ENCODE data around the gene HSPB8.

Gene HSPB8, protein sequence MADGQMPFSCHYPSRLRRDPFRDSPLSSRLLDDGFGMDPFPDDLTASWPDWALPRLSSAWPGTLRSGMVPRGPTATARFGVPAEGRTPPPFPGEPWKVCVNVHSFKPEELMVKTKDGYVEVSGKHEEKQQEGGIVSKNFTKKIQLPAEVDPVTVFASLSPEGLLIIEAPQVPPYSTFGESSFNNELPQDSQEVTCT

DNA sequence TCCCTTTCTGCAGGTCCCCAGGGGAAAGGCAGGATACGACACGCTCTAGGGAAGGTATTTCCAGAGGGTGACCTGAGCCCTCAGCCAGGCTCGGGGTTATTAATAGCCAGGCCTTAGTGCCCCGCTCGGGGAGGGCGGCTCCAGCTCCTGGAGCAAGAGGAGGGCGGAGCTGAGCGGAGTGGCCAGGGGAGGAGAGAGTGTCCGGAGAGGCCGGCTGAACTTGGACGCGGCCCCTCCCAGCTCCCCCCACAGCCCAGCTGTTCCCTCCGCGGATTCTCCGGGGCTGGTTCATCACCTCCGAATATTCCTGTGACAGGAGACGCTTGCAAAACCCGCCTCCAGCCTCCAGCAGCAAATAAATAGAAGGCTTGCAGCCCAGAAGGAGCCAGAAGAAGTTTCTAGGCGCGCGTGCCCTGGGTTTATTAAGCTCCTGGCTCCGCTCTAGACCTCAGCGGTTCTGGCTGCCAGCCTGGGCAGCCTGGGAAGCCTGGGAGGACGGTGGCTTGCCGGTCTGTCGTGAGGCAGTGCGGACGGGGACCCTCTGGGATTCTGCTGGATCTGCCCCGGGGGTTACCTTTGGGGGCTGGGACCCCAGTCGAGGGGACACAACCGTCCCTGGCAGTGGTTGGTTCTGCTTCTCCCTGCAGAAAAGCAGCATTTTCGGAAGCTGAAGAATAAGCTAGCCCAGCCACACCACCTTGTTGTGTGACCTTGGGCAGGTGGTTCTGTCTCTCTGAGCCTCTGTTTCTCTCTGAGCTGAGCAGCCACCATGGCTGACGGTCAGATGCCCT is at the start of gene HSPB8:
Gene HSPB8, plus strand, starts transcription at position 388 of the 791 bp plus-strand sequence. Its CDS starts 382 bp downstream, at position 770.
- Mint-ChIP-seq H3K4me1 (no peaks in the 10 kb centered on the region), H3K36me3 (ENCODE audit: insufficient read depth) (peaks cover 1% of the 10 kb centered on the region)

GRCh38 chr12:119129827-119130434 is 48.8 kb upstream of the HSPB8 start:
- no peaks in the 10 kb centered on the region for H3K27me3 Mint-ChIP-seq
- ATAC-seq (replicated peaks; ENCODE audit: extremely low read depth, poor library complexity, severe bottlenecking) (no peak), DNase-seq (ENCODE audit: low spot score in 2 of 2) (no peak)
- H3K27ac Mint-ChIP-seq (ENCODE audit: low read depth): no peak overlapping the region
- no peak overlapping the region for H3K4me3 Mint-ChIP-seq
- H3K9me3 Mint-ChIP-seq: peaks cover 15% of the 10 kb centered on the region
- H3K36me3 Mint-ChIP-seq (ENCODE audit: insufficient read depth): no peaks in the 10 kb centered on the region
- H3K4me1 Mint-ChIP-seq: no peaks in the 10 kb centered on the region

More for the DNA sequence above, at the start of gene HSPB8:
- H3K9me3 Mint-ChIP-seq: no peaks in the 10 kb centered on the region
- peaks cover 46% of the 10 kb centered on the region for H3K27me3 Mint-ChIP-seq
- no peak within 1 kb of the TSS for H3K27ac Mint-ChIP-seq (ENCODE audit: low read depth)
- DNase-seq (ENCODE audit: low spot score in 2 of 2): no peak
- no peak within 1 kb of the TSS for H3K4me3 Mint-ChIP-seq
- ATAC-seq (replicated peaks; ENCODE audit: extremely low read depth, poor library complexity, severe bottlenecking): no peak

- Mint-ChIP-seq H3K4me3 (no peak overlapping the region), H3K4me1 (no peaks in the 10 kb centered on the region), H3K27me3 (no peaks in the 10 kb centered on the region), H3K36me3 (ENCODE audit: insufficient read depth) (no peaks in the 10 kb centered on the region), H3K27ac (ENCODE audit: low read depth) (no peak overlapping the region), H3K9me3 (peaks cover 15% of the 10 kb centered on the region)
- ATAC-seq (replicated peaks; ENCODE audit: extremely low read depth, poor library complexity, severe bottlenecking) (no peak), DNase-seq (ENCODE audit: low spot score in 2 of 2) (no peak)
Measured at GRCh38 chr12:119130523-119130922, 48.2 kb upstream of the HSPB8 start.

- ATAC-seq (replicated peaks; ENCODE audit: extremely low read depth, poor library complexity, severe bottlenecking): no peak
- peaks cover 13% of the 10 kb centered on the region for H3K9me3 Mint-ChIP-seq
- H3K4me1 Mint-ChIP-seq: no peaks in the 10 kb centered on the region
- no peaks in the 10 kb centered on the region for H3K27me3 Mint-ChIP-seq
- no peak overlapping the region for H3K4me3 Mint-ChIP-seq
- no peak for DNase-seq (ENCODE audit: low spot score in 2 of 2)
- H3K27ac Mint-ChIP-seq (ENCODE audit: low read depth): no peak overlapping the region
- no peaks in the 10 kb centered on the region for H3K36me3 Mint-ChIP-seq (ENCODE audit: insufficient read depth)
Measured at GRCh38 chr12:119134284-119135072, 44.3 kb upstream of the HSPB8 start.

DNA sequence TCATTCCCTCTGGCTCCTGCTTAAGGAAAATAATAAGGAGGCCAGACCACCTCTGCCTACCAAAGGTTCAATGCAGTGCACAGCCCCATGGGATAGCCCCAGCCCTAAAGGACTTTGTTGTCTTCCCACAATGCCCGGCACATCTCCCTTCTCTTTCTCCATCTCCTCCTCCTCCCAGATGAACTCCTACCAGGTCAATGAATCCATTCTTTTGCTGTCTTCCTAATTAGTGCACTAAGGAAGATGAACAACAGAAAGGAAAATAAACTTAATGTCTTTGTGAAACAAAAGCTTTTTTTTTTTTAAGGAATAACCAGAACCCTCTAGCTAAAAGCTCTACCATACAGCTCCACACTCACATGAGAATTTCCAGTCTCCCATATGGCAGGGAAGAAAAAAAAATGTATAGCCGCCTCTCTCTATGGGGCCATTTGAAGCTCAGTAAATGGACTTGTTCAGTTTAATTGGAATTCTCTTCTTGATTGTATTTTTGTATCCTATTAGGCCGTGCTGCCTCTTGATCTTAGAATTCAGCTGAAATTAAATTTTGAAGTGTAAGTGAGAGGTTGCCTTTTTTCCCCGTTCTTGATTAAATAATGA is 41.8 kb upstream of the HSPB8 start:
- no peak for ATAC-seq (replicated peaks; ENCODE audit: extremely low read depth, poor library complexity, severe bottlenecking)
- no peak overlapping the region for H3K27ac Mint-ChIP-seq (ENCODE audit: low read depth)

GRCh38 chr12:119139448-119139847 is 39.3 kb upstream of the HSPB8 start:
- peaks cover 9% of the 10 kb centered on the region for H3K27me3 Mint-ChIP-seq
- no peaks in the 10 kb centered on the region for H3K36me3 Mint-ChIP-seq (ENCODE audit: insufficient read depth)
- no peaks in the 10 kb centered on the region for H3K9me3 Mint-ChIP-seq
- H3K4me1 Mint-ChIP-seq: no peaks in the 10 kb centered on the region
- no peak overlapping the region for H3K4me3 Mint-ChIP-seq
- DNase-seq (ENCODE audit: low spot score in 2 of 2) (no peak), ATAC-seq (replicated peaks; ENCODE audit: extremely low read depth, poor library complexity, severe bottlenecking) (no peak)
- H3K27ac Mint-ChIP-seq (ENCODE audit: low read depth): no peak overlapping the region

More for the DNA sequence above, 41.8 kb upstream of the HSPB8 start:
- Mint-ChIP-seq H3K4me3 (no peak overlapping the region), H3K27me3 (no peaks in the 10 kb centered on the region), H3K9me3 (peaks cover 5% of the 10 kb centered on the region), H3K36me3 (ENCODE audit: insufficient read depth) (no peaks in the 10 kb centered on the region), H3K4me1 (no peaks in the 10 kb centered on the region)
- no peak for DNase-seq (ENCODE audit: low spot score in 2 of 2)

DNA sequence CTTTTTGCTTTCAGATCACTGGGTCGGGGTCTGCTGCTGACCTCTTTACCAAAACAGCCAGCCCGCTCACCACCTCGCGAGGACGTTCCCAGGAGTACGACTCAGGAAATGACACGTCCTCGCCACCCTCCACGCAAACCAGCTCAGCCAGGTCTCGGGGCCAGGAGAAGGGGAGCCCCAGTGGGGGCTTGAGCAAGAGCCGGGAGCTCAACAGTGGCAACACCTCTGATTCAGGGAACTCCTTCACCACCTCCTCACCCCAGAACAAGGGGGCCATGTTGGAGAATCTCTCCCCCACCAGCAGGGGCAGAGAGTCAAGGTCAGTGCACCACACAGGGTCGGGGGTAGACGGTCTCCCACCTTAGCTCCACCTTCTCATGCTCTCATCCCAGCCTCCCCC is 33.4 kb upstream of the HSPB8 start:
- no peak overlapping the region for H3K4me3 Mint-ChIP-seq
- no peak for ATAC-seq (replicated peaks; ENCODE audit: extremely low read depth, poor library complexity, severe bottlenecking)

GRCh38 chr12:119147847-119148448 is 30.8 kb upstream of the HSPB8 start:
- ATAC-seq (replicated peaks; ENCODE audit: extremely low read depth, poor library complexity, severe bottlenecking) (no peak), DNase-seq (ENCODE audit: low spot score in 2 of 2) (no peak)
- H3K4me1 Mint-ChIP-seq: no peaks in the 10 kb centered on the region
- no peaks in the 10 kb centered on the region for H3K36me3 Mint-ChIP-seq (ENCODE audit: insufficient read depth)
- H3K4me3 Mint-ChIP-seq: no peak overlapping the region
- H3K9me3 Mint-ChIP-seq: peaks cover 5% of the 10 kb centered on the region
- no peak overlapping the region for H3K27ac Mint-ChIP-seq (ENCODE audit: low read depth)
- H3K27me3 Mint-ChIP-seq: peaks cover 43% of the 10 kb centered on the region

More for the DNA sequence above, 33.4 kb upstream of the HSPB8 start:
- Mint-ChIP-seq H3K4me1 (no peaks in the 10 kb centered on the region), H3K36me3 (ENCODE audit: insufficient read depth) (no peaks in the 10 kb centered on the region), H3K27ac (ENCODE audit: low read depth) (no peak overlapping the region), H3K9me3 (peaks cover 5% of the 10 kb centered on the region), H3K27me3 (peaks cover 25% of the 10 kb centered on the region)
- DNase-seq (ENCODE audit: low spot score in 2 of 2): no peak

DNA sequence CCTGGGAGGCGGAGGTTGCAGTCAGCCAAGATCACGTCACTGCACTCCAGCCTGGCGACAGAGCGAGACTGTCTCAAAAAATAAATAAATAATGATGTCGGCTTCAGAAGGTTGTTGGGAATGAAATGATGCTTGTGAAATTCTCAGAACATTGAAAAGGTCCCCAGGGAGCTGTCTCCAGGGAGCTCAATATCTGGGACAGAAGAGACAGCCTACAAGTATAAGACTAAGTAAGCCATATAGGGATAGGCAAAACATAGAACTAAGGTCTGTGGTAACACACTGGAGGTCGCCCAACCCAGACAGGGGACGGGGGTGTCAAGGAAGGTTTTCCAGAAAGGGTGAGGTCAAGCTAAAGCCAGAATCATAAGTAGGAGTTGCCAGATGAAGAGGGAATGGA is 29.5 kb upstream of the HSPB8 start:
- H3K27me3 Mint-ChIP-seq: peaks cover 49% of the 10 kb centered on the region
- H3K36me3 Mint-ChIP-seq (ENCODE audit: insufficient read depth): no peaks in the 10 kb centered on the region
- H3K27ac Mint-ChIP-seq (ENCODE audit: low read depth): no peak overlapping the region
- H3K4me3 Mint-ChIP-seq: no peak overlapping the region
- ATAC-seq (replicated peaks; ENCODE audit: extremely low read depth, poor library complexity, severe bottlenecking) (no peak), DNase-seq (ENCODE audit: low spot score in 2 of 2) (no peak)
- no peaks in the 10 kb centered on the region for H3K4me1 Mint-ChIP-seq
- peaks cover 12% of the 10 kb centered on the region for H3K9me3 Mint-ChIP-seq

DNA sequence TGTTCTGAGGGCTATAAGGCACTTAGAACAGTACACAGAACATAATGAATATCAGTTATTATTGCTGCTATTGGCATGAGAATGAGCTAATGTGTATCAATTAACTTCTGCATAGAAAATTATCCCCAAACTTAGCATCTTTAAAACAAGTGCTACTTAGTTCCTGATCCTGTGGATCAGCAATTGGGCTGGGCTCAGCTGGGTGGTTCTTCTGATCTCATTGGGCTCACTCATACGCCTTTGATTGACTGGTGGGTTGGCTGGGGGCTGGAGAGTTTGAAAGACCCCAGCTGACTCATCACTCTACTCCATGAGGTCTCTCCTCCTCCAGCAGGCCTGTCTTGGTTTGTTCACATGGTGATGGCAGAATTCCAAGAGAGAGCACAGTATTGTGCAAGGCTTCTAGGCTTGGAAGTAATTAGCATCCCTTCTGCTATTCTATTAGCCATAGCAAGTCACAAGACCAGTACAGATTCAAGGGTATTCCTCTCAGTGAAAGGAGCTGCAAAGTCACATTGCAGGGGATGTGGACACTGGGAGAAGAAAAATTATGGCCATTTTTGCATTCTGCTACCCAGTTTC is 27.2 kb upstream of the HSPB8 start:
- DNase-seq (ENCODE audit: low spot score in 2 of 2): no peak
- no peaks in the 10 kb centered on the region for H3K4me1 Mint-ChIP-seq
- H3K27me3 Mint-ChIP-seq: peaks cover 32% of the 10 kb centered on the region
- no peak for ATAC-seq (replicated peaks; ENCODE audit: extremely low read depth, poor library complexity, severe bottlenecking)
- no peak overlapping the region for H3K4me3 Mint-ChIP-seq
- H3K9me3 Mint-ChIP-seq: peaks cover 7% of the 10 kb centered on the region
- no peak overlapping the region for H3K27ac Mint-ChIP-seq (ENCODE audit: low read depth)
- H3K36me3 Mint-ChIP-seq (ENCODE audit: insufficient read depth): no peaks in the 10 kb centered on the region

DNA sequence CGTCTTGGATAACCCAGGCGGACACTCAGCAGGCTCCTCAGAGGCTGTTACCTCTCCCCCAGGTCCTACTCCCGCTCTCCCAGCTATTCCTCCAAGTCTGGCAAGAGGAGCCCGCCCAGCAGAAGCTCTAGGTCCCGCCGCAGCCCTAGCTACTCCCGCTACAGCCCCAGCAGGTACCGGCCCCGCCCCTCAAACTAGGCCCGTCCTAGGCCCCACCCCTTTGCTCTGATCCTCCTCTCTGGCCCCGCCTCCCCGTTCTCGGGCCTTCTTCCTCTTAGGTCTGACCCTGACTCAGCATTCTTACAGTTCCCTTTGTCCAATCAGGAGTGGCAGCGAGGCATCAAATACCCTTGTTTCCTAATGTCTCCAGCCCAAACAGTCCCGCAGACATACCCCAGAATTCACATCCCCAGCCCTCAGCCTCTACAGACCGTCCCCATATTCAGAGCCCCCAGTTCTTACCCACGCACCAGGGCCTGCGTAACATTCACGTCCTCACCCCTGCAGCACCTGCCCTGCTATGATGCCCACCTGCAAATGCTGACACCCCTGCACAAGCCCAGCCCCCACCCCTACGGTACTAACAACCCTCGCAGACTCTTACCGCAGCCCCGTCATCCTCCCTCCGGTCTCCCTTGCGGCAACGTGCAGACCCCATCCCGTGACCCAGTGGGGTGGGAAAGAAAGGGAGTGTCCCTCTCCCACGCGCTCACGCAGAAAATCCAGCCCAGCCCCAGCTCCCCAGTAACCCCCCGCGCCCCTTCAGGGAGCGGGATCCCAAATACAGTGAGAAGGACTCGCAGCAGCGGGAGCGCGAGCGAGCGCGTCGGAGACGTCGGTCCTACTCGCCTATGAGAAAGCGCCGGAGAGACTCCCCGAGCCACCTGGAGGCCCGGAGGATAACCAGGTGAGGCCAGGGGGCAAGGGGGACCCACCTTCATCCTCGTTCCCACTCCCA is 25.0 kb upstream of the HSPB8 start:
- DNase-seq (ENCODE audit: low spot score in 2 of 2) (no peak), ATAC-seq (replicated peaks; ENCODE audit: extremely low read depth, poor library complexity, severe bottlenecking) (no peak)
- H3K4me1 Mint-ChIP-seq: no peaks in the 10 kb centered on the region
- no peaks in the 10 kb centered on the region for H3K36me3 Mint-ChIP-seq (ENCODE audit: insufficient read depth)
- no peak overlapping the region for H3K27ac Mint-ChIP-seq (ENCODE audit: low read depth)
- peaks cover 32% of the 10 kb centered on the region for H3K27me3 Mint-ChIP-seq
- H3K4me3 Mint-ChIP-seq: no peak overlapping the region
- peaks cover 7% of the 10 kb centered on the region for H3K9me3 Mint-ChIP-seq
